GM23248 (cell line): Measurements from ENCODE around the gene SLC6A9.

Source experiments
- EZH2 ChIP-seq: fragments of 200-600 bp; sonication (generic); IDR thresholded peaks from 2 replicates; pipeline ENCODE4 v1.6.1; 2018; ENCODE audit warnings: antibody characterized with exemption, mild to moderate bottlenecking; ENCODE audit not compliant: insufficient read depth, poor library complexity, severe bottlenecking
- EZH2phosphoT487 ChIP-seq: fragments of 200-600 bp; sonication (generic); IDR thresholded peaks from 2 replicates; pipeline ENCODE4 v1.6.1; 2018; ENCODE audit warnings: antibody characterized with exemption, moderate library complexity, mild to moderate bottlenecking, low read depth; ENCODE audit not compliant: insufficient read depth

DNA sequence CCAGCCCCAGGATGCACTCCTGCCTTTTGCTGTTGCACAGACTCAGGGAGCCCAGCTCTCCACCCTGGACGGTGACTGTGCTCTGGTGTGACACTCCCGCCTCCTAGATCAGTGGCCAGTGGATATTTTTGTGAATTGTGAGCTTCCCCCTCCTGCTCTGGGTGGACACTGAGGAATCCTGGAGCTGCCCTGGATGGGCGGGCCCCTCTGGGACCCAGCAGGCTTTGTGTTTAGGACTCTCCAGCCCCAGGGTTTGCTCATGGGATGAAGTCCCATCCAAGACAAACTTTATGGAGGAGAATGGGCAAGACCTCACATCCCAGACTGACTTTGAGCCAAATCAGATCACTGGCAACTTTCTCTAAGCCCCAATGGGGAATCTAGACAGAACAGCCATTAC is 16.1 kb downstream of the SLC6A9 start:
- TF ChIP-seq EZH2 (no peak), EZH2phosphoT487 (no peak)
